WI38 (cell line): ENCODE measurements around the gene DCHS1.

Experiments used
- H3K4me3 ChIP-seq: 2 replicates; pipeline ENCODE4 v1.5.1; 2011; ENCODE audit warnings: low read depth, mild to moderate bottlenecking, control low read depth, low read length
- CTCF ChIP-seq: IDR thresholded peaks from 2 replicates; pipeline ENCODE4 v1.5.1; 2012; ENCODE audit warnings: low read depth, mild to moderate bottlenecking, control low read depth, low read length

DCHS1 gene

GRCh38 chr11:6603287-6604080 lies 52.1 kb downstream of the DCHS1 start, which contains the start of the genes ILK and RRP8:
Gene ILK, plus strand, starts transcription at chr11:6603774. Its CDS starts 498 bp downstream, at chr11:6604272.
Gene RRP8, minus strand, starts transcription at chr11:6603616. Its CDS starts 114 bp downstream, at chr11:6603502.
- H3K4me3 ChIP-seq: peak within 1 kb of the TSS; percentile 96
- no peak for TF ChIP-seq CTCF

DNA sequence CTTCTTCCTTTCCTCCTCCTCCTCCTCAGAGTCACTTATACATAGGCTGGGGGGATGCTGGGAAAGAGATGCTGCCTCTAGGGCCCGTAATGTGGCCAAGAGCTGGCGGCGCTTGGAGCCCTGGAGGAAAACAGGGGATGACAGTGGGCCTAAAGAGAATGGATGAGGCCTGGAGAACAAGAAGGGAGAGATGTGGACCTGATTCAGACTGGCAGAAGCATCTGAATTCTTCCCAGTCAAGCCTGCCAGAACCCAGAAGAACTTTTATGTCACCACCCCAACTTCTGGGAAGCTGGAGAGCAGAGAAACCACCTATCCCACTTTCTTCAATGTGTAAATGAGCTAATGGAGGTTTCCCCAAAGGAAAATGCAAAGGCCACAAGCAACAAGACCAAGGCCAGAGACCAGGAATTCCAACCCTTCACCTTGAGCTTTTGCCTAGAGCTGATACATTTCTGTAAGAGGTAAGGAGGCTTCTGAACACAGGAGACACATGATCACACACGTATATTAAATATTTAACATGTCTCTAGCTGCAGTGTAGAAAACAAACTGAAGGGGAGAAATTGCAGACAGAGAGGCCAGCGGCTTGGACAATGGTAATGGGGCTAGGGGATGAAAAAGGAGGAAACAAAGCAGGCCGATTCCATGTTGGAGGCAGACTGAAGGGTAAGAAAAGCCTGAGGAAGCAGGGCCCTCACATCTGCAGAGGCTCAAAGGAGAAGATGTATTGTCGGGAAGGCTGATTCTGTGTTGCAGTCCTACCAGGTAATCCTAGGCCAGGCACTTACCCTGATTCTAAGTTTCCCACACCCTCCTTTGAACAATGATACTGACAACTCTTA lies 53.3 kb downstream of the DCHS1 start:
- peak overlapping the region; percentile 96 for H3K4me3 ChIP-seq
- TF ChIP-seq CTCF: no peak

- TF ChIP-seq CTCF: no peak
Measured at GRCh38 chr11:6601041-6601461, 54.6 kb downstream of the DCHS1 start.

GRCh38 chr11:6599881-6600390 lies 55.7 kb downstream of the DCHS1 start:
- no peak overlapping the region for H3K4me3 ChIP-seq
- TF ChIP-seq CTCF: no peak

More at GRCh38 chr11:6601041-6601461, 54.6 kb downstream of the DCHS1 start:
- H3K4me3 ChIP-seq: no peak overlapping the region

GRCh38 chr11:6599449-6599848 lies 56.2 kb downstream of the DCHS1 start:
- no peak overlapping the region for H3K4me3 ChIP-seq
- TF ChIP-seq CTCF: no peak

DNA sequence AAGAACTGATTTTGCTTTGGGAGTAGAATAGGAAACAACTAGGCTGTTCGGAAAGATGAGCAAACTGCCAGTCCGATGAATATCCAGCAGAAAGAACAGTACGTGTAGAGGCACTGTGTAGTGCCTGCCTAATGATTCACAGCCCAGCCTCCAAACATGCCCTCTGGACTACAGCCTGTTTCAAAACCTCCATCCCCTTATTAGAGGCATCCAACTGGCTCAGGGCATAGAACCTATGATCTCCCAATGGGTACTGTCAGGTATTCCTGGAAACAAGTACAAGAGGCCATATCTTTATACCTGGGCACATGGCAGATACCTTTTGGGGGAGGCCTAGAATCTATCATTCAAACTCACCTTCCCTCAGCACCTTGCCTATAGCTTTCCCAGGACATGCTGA lies 57.1 kb downstream of the DCHS1 start:
- TF ChIP-seq CTCF: no peak
- no peak overlapping the region for H3K4me3 ChIP-seq
